Choroid plexus epithelial cell (primary cell): ENCODE measurements around the gene FNDC7.

Experiments
- DNase-seq: peaks from one replicate; pipeline ENCODE4 v3.0.0-alpha.2; 2010; ENCODE audit warnings: low read depth
- H3K4me3 ChIP-seq: 2 replicates; pipeline ENCODE4 v1.5.1; 2011; ENCODE audit warnings: low read depth, mild to moderate bottlenecking, control low read depth, low read length, moderate library complexity
- TF ChIP-seq, protein P1 (sequence below): conservative IDR thresholded peaks from 2 replicates; pipeline ENCODE4 v1.5.1; 2011; ENCODE audit warnings: low read depth, mild to moderate bottlenecking, control low read depth, inconsistent platforms, low read length, moderate library complexity

FNDC7 gene

DNA sequence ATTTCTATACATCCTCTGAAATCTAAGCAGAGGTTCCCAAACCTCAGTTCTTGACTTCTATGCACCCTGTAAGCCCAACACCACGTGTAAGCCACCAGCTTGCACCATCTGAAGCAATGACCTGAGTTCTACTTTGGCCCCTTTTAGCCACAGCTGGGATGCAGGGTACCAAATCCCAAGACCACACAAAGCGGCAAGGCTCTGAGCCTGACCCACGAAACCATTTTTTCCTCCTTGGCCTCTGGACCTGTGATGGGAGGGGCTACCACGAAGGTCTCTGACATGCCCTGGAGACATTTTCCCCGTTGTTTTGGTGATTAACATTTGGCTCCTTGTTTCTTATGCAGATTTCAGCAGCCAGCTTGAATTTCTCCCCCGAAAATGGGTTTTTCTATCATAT lies 72.6 kb downstream of the FNDC7 start:
- no peak overlapping the region for H3K4me3 ChIP-seq
- TF ChIP-seq, protein P1, sequence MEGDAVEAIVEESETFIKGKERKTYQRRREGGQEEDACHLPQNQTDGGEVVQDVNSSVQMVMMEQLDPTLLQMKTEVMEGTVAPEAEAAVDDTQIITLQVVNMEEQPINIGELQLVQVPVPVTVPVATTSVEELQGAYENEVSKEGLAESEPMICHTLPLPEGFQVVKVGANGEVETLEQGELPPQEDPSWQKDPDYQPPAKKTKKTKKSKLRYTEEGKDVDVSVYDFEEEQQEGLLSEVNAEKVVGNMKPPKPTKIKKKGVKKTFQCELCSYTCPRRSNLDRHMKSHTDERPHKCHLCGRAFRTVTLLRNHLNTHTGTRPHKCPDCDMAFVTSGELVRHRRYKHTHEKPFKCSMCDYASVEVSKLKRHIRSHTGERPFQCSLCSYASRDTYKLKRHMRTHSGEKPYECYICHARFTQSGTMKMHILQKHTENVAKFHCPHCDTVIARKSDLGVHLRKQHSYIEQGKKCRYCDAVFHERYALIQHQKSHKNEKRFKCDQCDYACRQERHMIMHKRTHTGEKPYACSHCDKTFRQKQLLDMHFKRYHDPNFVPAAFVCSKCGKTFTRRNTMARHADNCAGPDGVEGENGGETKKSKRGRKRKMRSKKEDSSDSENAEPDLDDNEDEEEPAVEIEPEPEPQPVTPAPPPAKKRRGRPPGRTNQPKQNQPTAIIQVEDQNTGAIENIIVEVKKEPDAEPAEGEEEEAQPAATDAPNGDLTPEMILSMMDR, result no peak
- no peak for DNase-seq

DNA sequence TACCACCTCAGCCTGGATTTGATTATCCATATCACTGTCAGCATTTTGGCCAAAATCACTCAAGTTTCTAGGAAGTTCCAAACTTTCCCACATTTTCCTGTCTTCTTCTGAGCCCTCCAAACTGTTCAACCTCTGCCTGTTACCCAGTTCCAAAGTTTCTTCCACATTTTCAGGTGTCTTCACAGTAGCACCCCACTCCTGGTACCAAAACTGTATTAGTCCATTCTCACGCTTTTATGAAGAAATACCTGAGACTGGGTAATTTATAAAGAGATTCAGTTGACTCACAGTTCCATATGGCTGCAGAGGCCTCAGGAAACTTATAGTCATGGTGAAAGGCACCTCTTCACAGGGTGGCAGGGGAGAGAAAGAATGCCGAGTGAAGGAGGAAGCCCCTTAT lies 73.2 kb downstream of the FNDC7 start:
- DNase-seq, result no peak
- TF ChIP-seq, protein P1, result no peak
- no peak overlapping the region for H3K4me3 ChIP-seq

DNA sequence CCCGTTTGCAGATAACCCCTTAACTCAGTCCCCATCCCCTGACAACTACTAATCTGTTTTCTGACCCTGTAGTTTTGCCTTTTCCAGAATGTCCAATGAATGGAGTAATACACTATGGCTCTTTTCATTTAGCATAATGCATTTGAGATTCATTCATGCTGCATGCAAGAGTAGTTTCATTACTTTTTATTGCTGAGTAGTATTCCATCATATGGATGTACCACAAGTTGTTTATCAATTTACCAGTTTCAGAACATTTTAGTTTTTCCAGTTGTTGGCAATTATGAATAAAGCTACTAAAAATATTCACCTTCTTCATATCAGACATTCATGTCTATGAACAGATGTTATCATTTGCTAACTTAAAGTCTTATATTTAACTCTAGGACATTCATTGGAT lies 79.1 kb downstream of the FNDC7 start:
- TF ChIP-seq, protein P1, result no peak
- H3K4me3 ChIP-seq, result no peak overlapping the region
- DNase-seq, result no peak
